ENCODE results near the gene HTRA3. TPM values are rescaled to one million over a fixed set of nuclear protein-coding genes. Genes with fewer than 3 reads are reported as not detected.

Gene HTRA3
- total RNA-seq, 4 donors from 2014 or later, result 3.3 to 22.5 (median 10.3) TPM

- Histone ChIP-seq H3K4me1 (peaks cover 13% of the 10 kb centered on the region), H3K4me3 (no peak overlapping the region), H3K27ac (no peak overlapping the region), H3K9me3 (no peaks in the 10 kb centered on the region), H3K27me3 (peaks cover 4% of the 10 kb centered on the region), H3K36me3 (no peaks in the 10 kb centered on the region)
- 93% methylated on average over 13 of the region's 13 CpGs for WGBS
- TF ChIP-seq, protein P1, sequence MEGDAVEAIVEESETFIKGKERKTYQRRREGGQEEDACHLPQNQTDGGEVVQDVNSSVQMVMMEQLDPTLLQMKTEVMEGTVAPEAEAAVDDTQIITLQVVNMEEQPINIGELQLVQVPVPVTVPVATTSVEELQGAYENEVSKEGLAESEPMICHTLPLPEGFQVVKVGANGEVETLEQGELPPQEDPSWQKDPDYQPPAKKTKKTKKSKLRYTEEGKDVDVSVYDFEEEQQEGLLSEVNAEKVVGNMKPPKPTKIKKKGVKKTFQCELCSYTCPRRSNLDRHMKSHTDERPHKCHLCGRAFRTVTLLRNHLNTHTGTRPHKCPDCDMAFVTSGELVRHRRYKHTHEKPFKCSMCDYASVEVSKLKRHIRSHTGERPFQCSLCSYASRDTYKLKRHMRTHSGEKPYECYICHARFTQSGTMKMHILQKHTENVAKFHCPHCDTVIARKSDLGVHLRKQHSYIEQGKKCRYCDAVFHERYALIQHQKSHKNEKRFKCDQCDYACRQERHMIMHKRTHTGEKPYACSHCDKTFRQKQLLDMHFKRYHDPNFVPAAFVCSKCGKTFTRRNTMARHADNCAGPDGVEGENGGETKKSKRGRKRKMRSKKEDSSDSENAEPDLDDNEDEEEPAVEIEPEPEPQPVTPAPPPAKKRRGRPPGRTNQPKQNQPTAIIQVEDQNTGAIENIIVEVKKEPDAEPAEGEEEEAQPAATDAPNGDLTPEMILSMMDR (IDR thresholded peaks at IDR 0.05), result no peak
- no peak for TF ChIP-seq POLR2A (IDR thresholded peaks at IDR 0.05)
- no peak for TF ChIP-seq EP300 (IDR thresholded peaks at IDR 0.05)
- no peak for TF ChIP-seq POLR2AphosphoS5 (IDR thresholded peaks at IDR 0.05)
- DNase-seq (ENCODE audit: low spot score in 2 of 2), result peak; percentile 48 to 65
Observed at GRCh38 chr4:8350352-8350751, 80.8 kb downstream of the HTRA3 start.

DNA sequence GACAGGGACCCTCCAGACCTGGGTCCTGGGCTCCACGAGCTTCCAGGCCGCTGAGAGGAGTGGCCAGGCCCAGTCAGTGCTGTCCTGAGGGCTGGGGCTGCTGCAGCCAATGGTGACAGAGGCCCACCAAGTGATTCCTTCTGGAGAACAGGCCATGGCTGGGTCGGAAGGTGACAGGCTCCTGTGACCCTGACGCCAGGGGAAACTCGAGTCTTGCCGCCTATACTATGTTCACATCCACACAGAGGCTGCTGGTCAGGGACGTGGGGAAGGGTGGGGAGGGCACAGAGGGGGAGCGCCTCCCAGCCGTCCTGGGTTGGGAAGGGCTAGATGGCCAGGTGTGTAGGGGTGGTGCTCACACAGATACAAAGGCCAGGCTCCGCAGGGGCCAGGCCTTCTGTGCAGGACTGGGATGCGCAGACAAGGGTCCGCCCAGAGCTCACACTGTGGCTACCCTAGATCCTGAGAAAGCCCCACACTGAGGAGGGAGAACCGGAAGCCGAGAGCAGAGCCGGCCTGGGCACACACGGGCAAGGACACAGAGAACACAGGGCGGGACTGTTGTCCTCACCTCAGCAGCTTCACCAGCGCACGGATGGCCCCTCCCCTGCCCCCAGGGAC lies 81.4 kb downstream of the HTRA3 start:
- Histone ChIP-seq H3K4me1 (peaks cover 13% of the 10 kb centered on the region), H3K27ac (no peak overlapping the region), H3K4me3 (no peak overlapping the region), H3K27me3 (peaks cover 4% of the 10 kb centered on the region), H3K9me3 (no peaks in the 10 kb centered on the region), H3K36me3 (no peaks in the 10 kb centered on the region)
- peak; percentile 45 to 72 for DNase-seq (ENCODE audit: low spot score in 2 of 2)
- 87% methylated on average over 18 of the region's 19 CpGs for WGBS
- TF ChIP-seq POLR2AphosphoS5 (IDR thresholded peaks at IDR 0.05), result no peak
- no peak for TF ChIP-seq POLR2A (IDR thresholded peaks at IDR 0.05)
- no peak for TF ChIP-seq EP300 (IDR thresholded peaks at IDR 0.05)
- TF ChIP-seq, protein P1 (IDR thresholded peaks at IDR 0.05), result no peak

GRCh38 chr4:8351931-8352367 lies 82.4 kb downstream of the HTRA3 start:
- Histone ChIP-seq H3K27me3 (no peaks in the 10 kb centered on the region), H3K27ac (no peak overlapping the region), H3K4me1 (peaks cover 13% of the 10 kb centered on the region), H3K4me3 (no peak overlapping the region), H3K36me3 (no peaks in the 10 kb centered on the region), H3K9me3 (no peaks in the 10 kb centered on the region)
- TF ChIP-seq POLR2A (IDR thresholded peaks at IDR 0.05), result no peak
- no peak for TF ChIP-seq POLR2AphosphoS5 (IDR thresholded peaks at IDR 0.05)
- no peak for TF ChIP-seq EP300 (IDR thresholded peaks at IDR 0.05)
- TF ChIP-seq, protein P1 (IDR thresholded peaks at IDR 0.05), result no peak
- WGBS, result 48% methylated on average over 7 of the region's 8 CpGs
- DNase-seq (ENCODE audit: low spot score in 2 of 2), result peak; percentile 47 to 74

DNA sequence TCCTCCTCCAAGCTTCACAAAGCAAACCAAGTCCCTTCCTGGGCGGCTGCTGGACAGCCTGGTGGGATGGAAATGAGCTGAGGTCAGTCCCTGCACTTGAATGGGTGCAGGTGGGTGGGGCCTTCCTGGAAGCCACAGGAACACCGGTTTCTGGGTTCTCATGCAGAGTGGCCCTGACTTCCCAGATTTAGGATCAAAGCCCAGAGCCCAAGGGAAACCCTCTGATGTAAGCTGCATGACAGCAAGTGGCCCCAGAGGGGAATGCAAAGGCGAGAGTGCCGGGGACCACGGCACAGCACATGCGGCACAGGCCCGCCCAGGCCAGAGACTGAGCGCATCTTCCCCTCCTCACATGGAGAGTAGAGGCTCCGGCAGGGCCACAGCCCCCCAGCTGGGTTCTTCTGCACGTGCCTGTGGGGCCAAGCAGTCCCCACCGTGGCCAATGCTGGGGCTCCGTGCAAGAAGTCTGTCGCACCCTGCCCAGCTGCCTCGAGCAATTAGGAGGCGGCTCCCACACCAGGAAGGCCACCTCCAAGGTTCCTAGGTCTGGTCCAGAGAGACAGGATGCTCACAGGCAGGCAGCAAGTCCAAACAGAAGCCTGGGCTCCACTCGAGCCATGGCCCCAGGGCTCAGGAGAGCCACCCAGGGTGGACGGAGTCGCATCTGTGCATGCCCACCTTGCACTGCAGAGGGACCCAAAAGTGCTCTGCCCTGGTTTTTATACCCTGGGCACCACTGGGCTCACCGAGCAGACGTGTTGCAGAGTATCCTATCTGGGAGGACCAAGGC lies 83.0 kb downstream of the HTRA3 start:
- peak; percentile 44 to 76 for DNase-seq (ENCODE audit: low spot score in 2 of 2)
- Histone ChIP-seq H3K27ac (no peak overlapping the region), H3K36me3 (no peaks in the 10 kb centered on the region), H3K4me1 (peaks cover 13% of the 10 kb centered on the region), H3K27me3 (no peaks in the 10 kb centered on the region), H3K4me3 (no peak overlapping the region), H3K9me3 (no peaks in the 10 kb centered on the region)
- 60% methylated on average over 10 of the region's 20 CpGs for WGBS
- TF ChIP-seq, protein P1 (IDR thresholded peaks at IDR 0.05), result no peak
- no peak for TF ChIP-seq POLR2A (IDR thresholded peaks at IDR 0.05)
- no peak for TF ChIP-seq POLR2AphosphoS5 (IDR thresholded peaks at IDR 0.05)
- TF ChIP-seq EP300 (IDR thresholded peaks at IDR 0.05), result no peak

DNA sequence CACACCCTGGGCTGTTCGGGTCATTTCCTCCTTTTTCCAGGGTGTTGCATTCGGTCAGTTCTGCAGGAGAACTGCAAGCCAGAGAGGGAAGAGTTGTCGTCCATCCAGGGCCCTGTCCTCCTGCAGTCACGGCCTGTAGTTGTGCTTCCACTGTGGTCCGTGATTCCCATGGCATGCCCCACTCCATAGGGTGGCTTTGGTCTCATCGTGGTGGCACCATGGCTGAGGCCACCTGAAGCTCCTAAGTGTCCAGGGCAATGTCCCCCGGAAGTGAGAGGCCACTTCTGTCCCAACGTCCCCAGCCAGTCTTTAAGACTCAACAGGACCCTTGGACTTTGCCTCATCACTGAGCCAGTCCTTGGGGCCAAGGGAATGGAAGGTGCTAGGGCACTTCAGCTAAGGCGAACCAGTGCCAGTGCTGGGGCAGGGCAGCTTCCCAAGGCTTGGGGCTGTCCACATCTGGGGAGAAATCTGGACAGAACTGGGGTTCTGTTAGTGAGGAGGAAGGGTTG lies 83.7 kb downstream of the HTRA3 start:
- peak; percentile 39 to 52 for DNase-seq (ENCODE audit: low spot score in 2 of 2)
- Histone ChIP-seq H3K9me3 (no peaks in the 10 kb centered on the region), H3K27ac (no peak overlapping the region), H3K36me3 (no peaks in the 10 kb centered on the region), H3K27me3 (no peaks in the 10 kb centered on the region), H3K4me3 (no peak overlapping the region), H3K4me1 (peaks cover 13% of the 10 kb centered on the region)
- WGBS, result 100% methylated on average over 6 of the region's 9 CpGs
- no peak for TF ChIP-seq POLR2A (IDR thresholded peaks at IDR 0.05)
- TF ChIP-seq, protein P1 (IDR thresholded peaks at IDR 0.05), result no peak
- no peak for TF ChIP-seq EP300 (IDR thresholded peaks at IDR 0.05)
- TF ChIP-seq POLR2AphosphoS5 (IDR thresholded peaks at IDR 0.05), result no peak

Measured in suprapubic skin (tissue), 4 donors.